OCI-LY3 (cell line): ENCODE data around the gene ACTL6B.

ENCODE experiments used
- EZH2phosphoT487 ChIP-seq: fragments of 200-600 bp; shearing (Covaris generic); IDR thresholded peaks from 2 replicates; pipeline ENCODE4 v1.6.1; 2018; ENCODE audit warnings: antibody characterized with exemption, mixed run types, low read depth
- TF ChIP-seq, protein P1 (sequence below): fragments of 200-600, 300-600 bp; sonication (generic); IDR thresholded peaks from 2 replicates; pipeline ENCODE4 v1.5.1; 2014; ENCODE audit warnings: antibody characterized with exemption, low read length, low read depth

GRCh38 chr7:100627238-100627549 lies 29.1 kb downstream of the ACTL6B start:
- TF ChIP-seq, protein P1, sequence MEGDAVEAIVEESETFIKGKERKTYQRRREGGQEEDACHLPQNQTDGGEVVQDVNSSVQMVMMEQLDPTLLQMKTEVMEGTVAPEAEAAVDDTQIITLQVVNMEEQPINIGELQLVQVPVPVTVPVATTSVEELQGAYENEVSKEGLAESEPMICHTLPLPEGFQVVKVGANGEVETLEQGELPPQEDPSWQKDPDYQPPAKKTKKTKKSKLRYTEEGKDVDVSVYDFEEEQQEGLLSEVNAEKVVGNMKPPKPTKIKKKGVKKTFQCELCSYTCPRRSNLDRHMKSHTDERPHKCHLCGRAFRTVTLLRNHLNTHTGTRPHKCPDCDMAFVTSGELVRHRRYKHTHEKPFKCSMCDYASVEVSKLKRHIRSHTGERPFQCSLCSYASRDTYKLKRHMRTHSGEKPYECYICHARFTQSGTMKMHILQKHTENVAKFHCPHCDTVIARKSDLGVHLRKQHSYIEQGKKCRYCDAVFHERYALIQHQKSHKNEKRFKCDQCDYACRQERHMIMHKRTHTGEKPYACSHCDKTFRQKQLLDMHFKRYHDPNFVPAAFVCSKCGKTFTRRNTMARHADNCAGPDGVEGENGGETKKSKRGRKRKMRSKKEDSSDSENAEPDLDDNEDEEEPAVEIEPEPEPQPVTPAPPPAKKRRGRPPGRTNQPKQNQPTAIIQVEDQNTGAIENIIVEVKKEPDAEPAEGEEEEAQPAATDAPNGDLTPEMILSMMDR, result no peak
- TF ChIP-seq EZH2phosphoT487, result no peak
